PFSK-1 (cell line): ENCODE results near the gene PTCH1.

Experiments used
- FOXP2 ChIP-seq: optimal IDR thresholded peaks from 2 replicates; pipeline ENCODE3; 2011; ENCODE audit warnings: borderline replicate concordance, control low read depth, inconsistent platforms; ENCODE audit not compliant: insufficient read depth; ENCODE audit errors: extremely low read length, extremely low read depth
- POLR2AphosphoS5 ChIP-seq: IDR thresholded peaks from 2 replicates; pipeline ENCODE4 v1.6.1; 2012; ENCODE audit warnings: low read depth, mild to moderate bottlenecking, control low read depth, low read length, moderate library complexity
- SIN3A ChIP-seq: IDR thresholded peaks from 2 replicates; pipeline ENCODE4 v1.6.1; 2012; ENCODE audit warnings: mild to moderate bottlenecking, low read length, moderate library complexity, borderline replicate concordance; ENCODE audit not compliant: insufficient read depth
- TAF1 ChIP-seq: IDR thresholded peaks from 2 replicates; pipeline ENCODE4 v1.6.1; 2012; ENCODE audit warnings: low read length, control low read depth, borderline replicate concordance; ENCODE audit not compliant: insufficient read depth
- TF ChIP-seq, protein P1 (sequence below), 2 experiments: IDR thresholded peaks; 2 replicates each; pipeline versions ENCODE4 v1.6.1 to v1.8.0; 2011 to 2012; ENCODE audit warnings: low read depth in 2 of 2, low read length in 2 of 2, control low read depth in 1 of 2, inconsistent platforms in 1 of 2, mild to moderate bottlenecking in 1 of 2, moderate library complexity in 1 of 2; ENCODE audit not compliant: insufficient read depth in 1 of 2

PTCH1 gene

GRCh38 chr9:95552814-95553546, 36.2 kb upstream of the PTCH1 start:
- TF ChIP-seq SIN3A (no peak), TAF1 (no peak), POLR2AphosphoS5 (no peak), FOXP2 (no peak)
- TF ChIP-seq, protein P1, sequence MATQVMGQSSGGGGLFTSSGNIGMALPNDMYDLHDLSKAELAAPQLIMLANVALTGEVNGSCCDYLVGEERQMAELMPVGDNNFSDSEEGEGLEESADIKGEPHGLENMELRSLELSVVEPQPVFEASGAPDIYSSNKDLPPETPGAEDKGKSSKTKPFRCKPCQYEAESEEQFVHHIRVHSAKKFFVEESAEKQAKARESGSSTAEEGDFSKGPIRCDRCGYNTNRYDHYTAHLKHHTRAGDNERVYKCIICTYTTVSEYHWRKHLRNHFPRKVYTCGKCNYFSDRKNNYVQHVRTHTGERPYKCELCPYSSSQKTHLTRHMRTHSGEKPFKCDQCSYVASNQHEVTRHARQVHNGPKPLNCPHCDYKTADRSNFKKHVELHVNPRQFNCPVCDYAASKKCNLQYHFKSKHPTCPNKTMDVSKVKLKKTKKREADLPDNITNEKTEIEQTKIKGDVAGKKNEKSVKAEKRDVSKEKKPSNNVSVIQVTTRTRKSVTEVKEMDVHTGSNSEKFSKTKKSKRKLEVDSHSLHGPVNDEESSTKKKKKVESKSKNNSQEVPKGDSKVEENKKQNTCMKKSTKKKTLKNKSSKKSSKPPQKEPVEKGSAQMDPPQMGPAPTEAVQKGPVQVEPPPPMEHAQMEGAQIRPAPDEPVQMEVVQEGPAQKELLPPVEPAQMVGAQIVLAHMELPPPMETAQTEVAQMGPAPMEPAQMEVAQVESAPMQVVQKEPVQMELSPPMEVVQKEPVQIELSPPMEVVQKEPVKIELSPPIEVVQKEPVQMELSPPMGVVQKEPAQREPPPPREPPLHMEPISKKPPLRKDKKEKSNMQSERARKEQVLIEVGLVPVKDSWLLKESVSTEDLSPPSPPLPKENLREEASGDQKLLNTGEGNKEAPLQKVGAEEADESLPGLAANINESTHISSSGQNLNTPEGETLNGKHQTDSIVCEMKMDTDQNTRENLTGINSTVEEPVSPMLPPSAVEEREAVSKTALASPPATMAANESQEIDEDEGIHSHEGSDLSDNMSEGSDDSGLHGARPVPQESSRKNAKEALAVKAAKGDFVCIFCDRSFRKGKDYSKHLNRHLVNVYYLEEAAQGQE (IDR thresholded peaks at IDR 0.05; ENCODE audit: insufficient read depth in 1 of 2, low read depth in 2 of 2, low read length in 2 of 2) = no peak

GRCh38 chr9:95552255-95552654, 35.5 kb upstream of the PTCH1 start:
- no peak for TF ChIP-seq SIN3A

DNA sequence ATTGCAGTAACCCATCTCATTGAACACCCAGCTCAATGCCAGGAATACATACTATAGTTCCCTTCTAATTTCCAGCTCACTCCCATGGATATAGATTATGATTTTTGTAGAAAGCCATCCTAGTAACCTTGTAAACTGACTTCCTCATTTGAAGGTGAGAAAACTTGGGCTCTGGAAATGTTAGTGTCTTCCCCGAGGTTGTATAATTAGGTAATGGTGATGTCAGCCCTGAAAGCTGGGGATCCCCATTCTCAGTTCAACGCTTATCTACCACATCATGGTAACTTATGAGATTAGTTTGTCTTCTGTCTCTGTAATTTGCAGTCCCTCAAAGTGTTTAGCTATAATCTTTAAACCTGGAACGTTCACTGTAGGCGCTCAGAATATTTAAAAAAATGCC, 34.6 kb upstream of the PTCH1 start:
- TF ChIP-seq, protein P1 (IDR thresholded peaks at IDR 0.05; ENCODE audit: insufficient read depth in 1 of 2, low read depth in 2 of 2, low read length in 2 of 2) = no peak
- TF ChIP-seq POLR2AphosphoS5 = no peak
- no peak for TF ChIP-seq SIN3A
- no peak for TF ChIP-seq FOXP2
- TF ChIP-seq TAF1 = no peak

DNA sequence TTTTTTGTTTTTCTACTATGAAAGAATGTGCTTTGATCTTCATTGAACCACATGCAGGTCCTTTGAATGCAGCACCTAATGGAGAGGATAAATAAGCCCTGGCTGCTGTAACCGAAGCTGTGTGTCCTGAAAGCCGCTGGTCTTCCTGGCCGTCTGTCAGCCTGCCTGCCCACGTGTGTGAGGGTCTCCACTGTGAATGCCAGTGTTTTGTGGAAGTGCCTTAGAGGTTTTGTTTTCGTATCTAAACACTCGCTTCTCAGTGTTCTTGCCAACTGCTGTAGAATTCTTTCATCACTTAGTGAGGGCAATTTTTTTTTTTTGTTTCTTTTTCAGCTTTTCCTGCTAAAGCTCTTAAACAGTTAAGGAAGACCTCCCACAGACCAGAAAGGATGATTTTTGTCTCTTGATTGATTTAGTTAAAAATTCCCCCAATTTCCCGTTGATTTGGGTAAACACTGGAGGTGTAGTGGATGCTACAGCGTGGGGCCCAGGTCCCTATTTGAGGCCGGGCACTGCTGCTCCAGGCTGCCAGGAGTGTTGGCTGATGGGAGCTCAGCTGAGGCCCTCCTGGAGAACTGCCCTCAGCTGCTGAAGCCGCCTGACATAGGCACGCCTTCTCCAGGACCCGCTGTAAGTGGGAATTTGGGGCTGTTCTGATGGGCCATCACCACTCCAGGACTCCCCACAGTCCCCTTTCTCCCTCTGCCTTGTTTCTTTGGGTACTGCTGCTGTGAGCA, 29.2 kb upstream of the PTCH1 start:
- no peak for TF ChIP-seq FOXP2
- no peak for TF ChIP-seq TAF1
- TF ChIP-seq, protein P1 (IDR thresholded peaks at IDR 0.05; ENCODE audit: insufficient read depth in 1 of 2, low read depth in 2 of 2, low read length in 2 of 2) = no peak
- no peak for TF ChIP-seq POLR2AphosphoS5
- no peak for TF ChIP-seq SIN3A

- no peak for TF ChIP-seq SIN3A
- TF ChIP-seq TAF1 = no peak
- TF ChIP-seq POLR2AphosphoS5 = no peak
- no peak for TF ChIP-seq FOXP2
- TF ChIP-seq, protein P1 (IDR thresholded peaks at IDR 0.05; ENCODE audit: insufficient read depth in 1 of 2, low read depth in 2 of 2, low read length in 2 of 2) = no peak
Observed at GRCh38 chr9:95533996-95534680, 17.4 kb upstream of the PTCH1 start.
